Measurements from ENCODE around the gene FGFR3.

GRCh38 chr4:1836650-1837049, 43.6 kb downstream of the FGFR3 start:
- TF ChIP-seq POLR2AphosphoS5 (IDR thresholded peaks at IDR 0.05; ENCODE audit: low read depth, low read length) (no peak), POLR2A (IDR thresholded peaks at IDR 0.05; ENCODE audit: low read depth, low read length) (no peak)

All from GM12892 (cell line).